ENCODE data around the gene C12orf54. TPM values are rescaled to one million over a fixed set of nuclear protein-coding genes. Genes with fewer than 3 reads are reported as not detected.
"Not testable (repeated sequence)": the region's sequence is repeated elsewhere in the genome, so short reads cannot be mapped to it uniquely, and the experiment has no call there.

Gene C12orf54
- total RNA-seq, 1 donor from 2014 or later, result not detected

- POLR2A ChIA-PET, result no interaction called here
- intact Hi-C loops (cut with micrococcal nuclease), result no loop called here
Observed at GRCh38 chr12:48446161-48446776, 36.0 kb upstream of the C12orf54 start.

GRCh38 chr12:48447755-48448154 lies 34.5 kb upstream of the C12orf54 start:
- H3K36me3 Mint-ChIP-seq (ENCODE audit: low read depth), result no peaks in the 10 kb centered on the region
- intact Hi-C loops (cut with micrococcal nuclease), result no loop called here
- DNase-seq, result no peak
- peaks cover 2% of the 10 kb centered on the region for H3K9me3 Mint-ChIP-seq
- POLR2A ChIA-PET, result no interaction called here
- no peak overlapping the region for H3K4me3 Mint-ChIP-seq
- CTCF ChIA-PET, result no interaction called here
- H3K27me3 Mint-ChIP-seq, result peaks cover 35% of the 10 kb centered on the region
- no peak overlapping the region for H3K27ac Mint-ChIP-seq
- TF ChIP-seq CTCF (IDR thresholded peaks at IDR 0.05), result no peak
- H3K4me1 Mint-ChIP-seq, result no peaks in the 10 kb centered on the region
- ATAC-seq (ENCODE audit: low read depth), result no peak

More at GRCh38 chr12:48446161-48446776, 36.0 kb upstream of the C12orf54 start:
- H3K27me3 Mint-ChIP-seq, result peaks cover 33% of the 10 kb centered on the region
- H3K4me3 Mint-ChIP-seq, result no peak overlapping the region
- no peaks in the 10 kb centered on the region for H3K4me1 Mint-ChIP-seq
- no peaks in the 10 kb centered on the region for H3K36me3 Mint-ChIP-seq (ENCODE audit: low read depth)
- no peak for DNase-seq
- H3K27ac Mint-ChIP-seq, result no peak overlapping the region
- CTCF ChIA-PET, result no interaction called here
- TF ChIP-seq CTCF (IDR thresholded peaks at IDR 0.05), result no peak
- H3K9me3 Mint-ChIP-seq, result peaks cover 2% of the 10 kb centered on the region
- no peak for ATAC-seq (ENCODE audit: low read depth)

GRCh38 chr12:48451372-48451771 lies 30.9 kb upstream of the C12orf54 start:
- ATAC-seq (ENCODE audit: low read depth), result no peak
- H3K27ac Mint-ChIP-seq, result no peak overlapping the region
- H3K36me3 Mint-ChIP-seq (ENCODE audit: low read depth), result no peaks in the 10 kb centered on the region
- no peak overlapping the region for H3K4me3 Mint-ChIP-seq
- CTCF ChIA-PET, result no interaction called here
- POLR2A ChIA-PET, result no interaction called here
- intact Hi-C loops (cut with micrococcal nuclease), result no loop called here
- peaks cover 28% of the 10 kb centered on the region for H3K27me3 Mint-ChIP-seq
- DNase-seq, result no peak
- no peaks in the 10 kb centered on the region for H3K4me1 Mint-ChIP-seq
- peaks cover 4% of the 10 kb centered on the region for H3K9me3 Mint-ChIP-seq
- no peak for TF ChIP-seq CTCF (IDR thresholded peaks at IDR 0.05)

GRCh38 chr12:48452961-48453360 lies 29.3 kb upstream of the C12orf54 start:
- H3K4me3 Mint-ChIP-seq; H3K4me1 Mint-ChIP-seq; H3K9me3 Mint-ChIP-seq; H3K36me3 Mint-ChIP-seq (ENCODE audit: low read depth); DNase-seq; CTCF ChIA-PET; POLR2A ChIA-PET; H3K27ac Mint-ChIP-seq; ATAC-seq (ENCODE audit: low read depth); intact Hi-C loops (cut with micrococcal nuclease): not testable (repeated sequence)
- H3K27me3 Mint-ChIP-seq, result peaks cover 18% of the 10 kb centered on the region

GRCh38 chr12:48454667-48455066 lies 27.6 kb upstream of the C12orf54 start:
- intact Hi-C loops (cut with micrococcal nuclease), result no loop called here

More at GRCh38 chr12:48454667-48455066, 27.6 kb upstream of the C12orf54 start:
- CTCF ChIA-PET, result no interaction called here
- ATAC-seq (ENCODE audit: low read depth) (no peak), DNase-seq (no peak)
- Mint-ChIP-seq H3K27ac (no peak overlapping the region), H3K9me3 (peaks cover 4% of the 10 kb centered on the region), H3K36me3 (ENCODE audit: low read depth) (no peaks in the 10 kb centered on the region), H3K4me3 (no peak overlapping the region), H3K27me3 (peaks cover 22% of the 10 kb centered on the region), H3K4me1 (no peaks in the 10 kb centered on the region)
- no peak for TF ChIP-seq CTCF (IDR thresholded peaks at IDR 0.05)
- POLR2A ChIA-PET, result no interaction called here
